Measurements from ENCODE around the gene CAMTA1.

CAMTA1 gene

GRCh38 chr1:6880951-6881690 is 95.9 kb downstream of the CAMTA1 start:
- no peak for DNase-seq

DNA sequence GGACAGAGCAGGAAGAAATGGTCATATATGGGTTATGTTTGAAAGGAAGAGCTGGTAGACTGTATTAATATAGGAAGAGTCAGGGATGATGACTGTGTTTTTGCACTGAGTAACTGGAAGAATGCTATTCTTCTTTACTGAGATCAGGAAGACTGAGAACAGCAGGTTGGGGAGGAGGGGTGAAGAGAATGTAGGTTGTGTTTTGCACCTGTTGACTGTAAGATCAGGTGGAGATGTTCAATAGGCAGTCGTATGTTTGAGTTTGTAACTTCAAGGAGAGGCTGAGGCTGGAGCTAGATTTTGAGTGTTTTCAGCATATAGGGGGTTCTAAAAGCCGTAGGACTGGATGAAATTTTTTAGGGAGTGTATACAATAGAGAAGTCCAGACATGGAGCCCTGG is 97.2 kb downstream of the CAMTA1 start:
- no peak for DNase-seq

GRCh38 chr1:6884652-6885153 is 99.4 kb downstream of the CAMTA1 start:
- DNase-seq, result no peak

DNA sequence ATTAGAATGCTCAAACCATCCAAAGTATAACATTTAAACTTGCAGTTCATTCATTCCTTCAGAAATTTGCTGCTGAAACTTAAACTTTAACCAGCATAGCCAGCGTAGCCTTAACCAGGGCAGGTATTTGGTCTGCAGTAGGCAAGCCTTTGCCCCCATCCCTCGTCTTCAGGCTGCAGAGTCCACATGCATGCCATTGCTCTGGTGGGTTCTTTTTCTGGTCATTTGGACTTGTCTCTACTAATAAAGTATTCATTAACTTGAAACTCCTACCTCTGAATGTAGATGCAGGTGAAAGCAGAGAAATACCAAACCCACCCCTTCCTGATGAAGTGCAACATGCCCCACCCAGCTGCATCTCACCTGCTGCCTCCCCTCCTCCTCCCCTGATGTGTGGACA is 100.2 kb downstream of the CAMTA1 start:
- no peak for DNase-seq

DNA sequence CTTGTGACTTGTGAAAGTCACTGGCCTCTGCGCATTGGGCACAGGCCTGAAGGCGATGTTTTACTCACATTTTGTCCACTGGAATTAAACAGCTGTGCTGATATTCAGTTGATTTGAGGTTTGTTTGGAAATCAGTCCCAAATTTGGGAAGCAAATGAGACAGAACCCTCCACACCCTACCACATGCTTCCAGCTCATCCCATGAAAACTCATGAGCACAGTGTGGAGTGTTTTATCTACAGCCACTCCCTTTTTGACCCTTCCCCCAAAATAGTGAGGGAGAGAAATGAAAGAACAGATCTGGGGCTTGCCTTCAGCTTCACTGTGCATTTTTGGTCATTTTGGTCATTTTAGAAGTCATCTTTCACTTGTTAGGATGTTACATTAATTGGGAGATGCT is 101.3 kb downstream of the CAMTA1 start:
- no peak for DNase-seq

- DNase-seq, result no peak
Observed at GRCh38 chr1:6888268-6888667, 103.0 kb downstream of the CAMTA1 start.

DNA sequence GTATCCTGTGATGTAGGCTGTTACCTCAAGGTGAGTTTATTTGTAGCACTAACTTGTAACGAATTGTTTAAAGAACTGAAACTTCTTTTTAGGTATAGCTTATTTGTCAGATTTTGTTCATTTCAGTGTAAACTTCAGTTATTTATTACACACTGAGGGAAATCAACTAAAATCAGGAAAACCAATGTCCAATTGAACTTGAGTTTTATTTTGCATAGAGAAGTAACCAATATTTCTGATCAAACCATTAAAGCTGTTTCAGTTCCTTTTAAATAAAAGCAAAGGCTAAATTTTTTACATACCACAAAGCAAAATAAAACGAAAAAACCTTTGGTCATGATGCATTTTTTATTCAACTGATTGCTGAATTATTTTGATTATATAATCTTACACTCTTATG is 103.6 kb downstream of the CAMTA1 start:
- no peak for DNase-seq

GRCh38 chr1:6889875-6890480 is 104.7 kb downstream of the CAMTA1 start:
- peak; percentile 63 for DNase-seq

DNA sequence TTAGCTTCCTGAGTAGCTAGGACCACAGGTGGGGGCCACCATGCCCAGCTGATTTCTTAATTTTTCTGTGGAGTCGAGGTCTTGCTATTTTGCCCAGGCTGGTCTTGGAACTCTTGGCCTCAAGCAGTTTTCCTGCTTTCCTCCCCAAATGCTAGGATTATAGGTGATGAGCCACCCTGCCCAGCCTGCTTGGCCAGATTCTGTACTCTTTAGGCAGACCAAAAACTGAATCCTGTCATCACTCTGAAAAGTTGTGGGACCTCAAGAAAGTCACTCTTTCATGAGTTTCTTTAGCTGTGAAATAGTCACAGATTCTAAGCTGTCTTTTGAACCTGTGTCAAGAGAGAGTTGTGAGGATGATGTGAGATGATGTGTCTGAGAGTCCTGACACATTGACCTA is 105.4 kb downstream of the CAMTA1 start:
- no peak for DNase-seq

GRCh38 chr1:6891781-6892579 is 106.7 kb downstream of the CAMTA1 start:
- no peak for DNase-seq

- DNase-seq, result no peak
Observed at GRCh38 chr1:6893388-6893787, 108.1 kb downstream of the CAMTA1 start.

GRCh38 chr1:6897138-6897537 is 111.9 kb downstream of the CAMTA1 start:
- DNase-seq, result no peak

- DNase-seq, result no peak
Observed at GRCh38 chr1:6898974-6899539, 113.8 kb downstream of the CAMTA1 start.

DNA sequence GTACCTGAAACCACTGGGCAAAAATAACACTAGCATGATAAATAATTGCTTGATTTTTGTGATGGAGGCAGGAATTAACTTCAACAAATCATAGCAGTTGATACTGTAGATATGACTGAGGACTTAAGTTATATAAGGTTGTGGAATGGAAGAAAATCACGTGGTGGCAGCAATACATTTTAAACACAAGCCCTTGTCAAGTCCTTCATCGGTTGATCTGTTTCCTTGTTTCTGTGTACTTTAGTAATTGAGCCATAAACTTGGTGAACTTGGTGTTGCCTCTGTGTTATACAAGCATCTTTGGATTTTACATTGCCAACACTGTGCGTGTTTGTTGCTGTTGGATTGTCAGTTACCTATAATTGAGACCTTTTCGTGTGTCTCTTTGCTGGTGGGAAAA is 114.4 kb downstream of the CAMTA1 start:
- DNase-seq, result no peak

GRCh38 chr1:6902153-6902552 is 116.9 kb downstream of the CAMTA1 start:
- DNase-seq, result no peak

DNA sequence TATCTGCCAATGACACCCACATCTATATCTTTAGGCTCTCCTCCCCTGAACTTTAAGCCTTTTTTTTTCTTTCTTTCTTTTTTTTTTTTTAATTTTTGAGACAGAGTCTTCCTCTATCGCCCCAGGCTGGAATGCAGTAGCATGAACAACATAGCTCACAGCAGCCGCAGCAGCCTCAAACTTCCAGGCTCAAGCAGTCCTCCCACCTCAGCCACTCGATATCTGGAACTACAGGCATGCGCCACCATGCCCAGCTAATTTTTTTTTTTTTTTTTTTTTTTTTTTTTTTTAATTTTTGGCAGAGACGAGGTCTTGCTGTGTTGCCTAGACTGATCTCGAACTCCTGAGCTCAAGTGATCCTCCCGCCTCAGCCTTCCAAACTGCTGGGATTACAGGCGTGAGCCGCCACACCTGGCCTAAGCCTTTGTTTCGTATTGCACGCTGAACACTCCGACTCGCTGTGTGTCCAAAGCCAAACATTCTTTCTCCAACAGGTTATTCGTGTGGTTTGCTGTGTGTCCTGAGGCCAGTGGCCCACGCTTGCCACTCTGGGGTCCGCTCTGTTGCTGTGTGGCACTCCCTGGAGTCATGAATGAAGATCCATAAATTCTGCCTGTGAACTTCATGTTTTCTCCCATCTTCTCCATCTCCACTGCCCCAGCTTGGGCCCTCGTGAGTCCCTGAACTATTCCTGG is 119.4 kb downstream of the CAMTA1 start:
- DNase-seq, result no peak

DNA sequence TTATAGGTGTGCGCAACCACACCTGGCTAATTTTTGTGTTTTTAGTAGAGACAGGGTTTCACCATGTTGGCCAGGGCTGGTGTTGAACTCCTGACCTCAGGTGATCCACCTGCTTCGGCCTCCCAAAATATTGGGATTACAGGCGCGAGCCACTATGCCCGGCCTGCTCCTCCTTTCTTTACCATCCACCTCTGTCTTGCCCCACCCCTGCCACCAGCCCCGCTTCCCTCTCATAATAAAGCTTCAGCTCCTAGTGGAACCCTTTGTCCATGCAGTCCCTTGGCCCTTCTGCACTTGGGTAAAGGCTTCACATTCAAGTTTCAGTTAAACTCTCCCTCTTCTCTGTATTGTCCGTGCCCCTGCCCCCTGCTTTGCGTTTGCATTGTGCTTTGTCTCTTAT is 120.1 kb downstream of the CAMTA1 start:
- DNase-seq, result no peak

DNA sequence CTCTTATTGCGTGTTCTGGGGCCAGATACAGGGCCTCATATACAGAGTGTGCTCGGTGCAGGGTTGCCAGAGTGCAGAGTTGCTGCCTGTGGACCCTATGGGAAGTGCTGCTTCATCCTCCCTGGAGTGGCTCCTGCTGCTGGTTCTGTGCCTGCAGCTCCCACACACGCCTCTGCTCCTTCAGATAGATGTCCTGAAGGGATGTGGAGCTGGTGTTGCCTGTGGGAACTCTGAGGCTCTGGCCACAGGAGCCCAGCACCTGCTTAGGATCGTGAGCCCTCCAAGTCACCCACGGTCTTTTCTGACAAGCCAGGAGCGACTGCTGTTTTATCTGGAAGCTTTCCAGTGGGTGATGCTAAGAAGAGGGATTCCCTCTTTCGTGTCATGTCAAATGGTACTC is 120.5 kb downstream of the CAMTA1 start:
- DNase-seq, result no peak

DNA sequence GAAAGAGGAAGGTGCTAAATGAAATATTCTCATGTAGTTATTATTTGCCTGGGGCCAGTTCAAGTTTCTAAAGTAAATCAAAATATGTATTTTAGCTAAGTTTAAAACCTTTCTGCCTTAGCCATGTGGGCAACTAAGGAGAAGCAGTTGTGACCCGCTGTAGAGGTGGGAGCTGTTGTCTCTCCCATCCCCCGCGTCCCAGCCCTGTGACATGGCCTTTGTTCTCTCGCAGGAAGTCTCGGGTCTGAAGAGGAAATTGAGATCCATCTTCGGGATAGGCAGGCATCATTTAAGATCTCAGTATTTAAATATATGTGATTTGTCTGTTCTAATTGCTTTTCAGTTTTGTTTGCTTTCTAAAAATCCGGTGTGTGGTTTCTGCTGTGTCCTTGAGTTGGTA is 121.5 kb downstream of the CAMTA1 start:
- DNase-seq, result no peak

- DNase-seq, result no peak
Observed at GRCh38 chr1:6907201-6907600, 121.9 kb downstream of the CAMTA1 start.

GRCh38 chr1:6907676-6908434 is 122.6 kb downstream of the CAMTA1 start:
- no peak for DNase-seq

- DNase-seq, result no peak
Observed at GRCh38 chr1:6909401-6909800, 124.1 kb downstream of the CAMTA1 start.

All from activated CD8-positive, alpha-beta memory T cell treated with anti-CD3 and anti-CD28 coated beads for 24 hours (primary cell).